ENCODE measurements around the gene ZNF385B. TPM values are rescaled to one million over a fixed set of nuclear protein-coding genes. Genes with fewer than 3 reads are reported as not detected.

Gene ZNF385B
- total RNA-seq, 4 donors from 2014 or later = 0.89 to 3.6 (median 1.8) TPM

GRCh38 chr2:179854891-179855290, 6.5 kb downstream of the ZNF385B start:
- H3K36me3 ChIP-seq = no peaks in the 10 kb centered on the region
- no peak for TF ChIP-seq POLR2AphosphoS5 (IDR thresholded peaks at IDR 0.05)
- TF ChIP-seq EP300 (IDR thresholded peaks at IDR 0.05) = no peak
- TF ChIP-seq POLR2A (IDR thresholded peaks at IDR 0.05) = no peak
- TF ChIP-seq CTCF (IDR thresholded peaks at IDR 0.05) = no peak
- DNase-seq (ENCODE audit: low spot score in 2 of 2) = no peak
- H3K4me1 ChIP-seq = no peaks in the 10 kb centered on the region
- H3K9me3 ChIP-seq = no peaks in the 10 kb centered on the region
- no peak overlapping the region for H3K4me3 ChIP-seq
- WGBS = 74% methylated on average over 3 of the region's 3 CpGs
- H3K27ac ChIP-seq = no peak overlapping the region
- no peaks in the 10 kb centered on the region for H3K27me3 ChIP-seq

GRCh38 chr2:179853108-179853507, 8.3 kb downstream of the ZNF385B start:
- H3K9me3 ChIP-seq = no peaks in the 10 kb centered on the region
- H3K4me1 ChIP-seq = no peaks in the 10 kb centered on the region
- no peaks in the 10 kb centered on the region for H3K27me3 ChIP-seq
- no peak overlapping the region for H3K4me3 ChIP-seq
- H3K36me3 ChIP-seq = no peaks in the 10 kb centered on the region
- TF ChIP-seq EP300 (IDR thresholded peaks at IDR 0.05) = no peak
- no peak for TF ChIP-seq POLR2AphosphoS5 (IDR thresholded peaks at IDR 0.05)
- no peak for TF ChIP-seq POLR2A (IDR thresholded peaks at IDR 0.05)
- no peak for TF ChIP-seq CTCF (IDR thresholded peaks at IDR 0.05)
- no peak overlapping the region for H3K27ac ChIP-seq
- DNase-seq (ENCODE audit: low spot score in 2 of 2) = no peak

GRCh38 chr2:179850188-179850587, 11.2 kb downstream of the ZNF385B start:
- TF ChIP-seq POLR2A (IDR thresholded peaks at IDR 0.05) (no peak), CTCF (IDR thresholded peaks at IDR 0.05) (no peak), POLR2AphosphoS5 (IDR thresholded peaks at IDR 0.05) (no peak), EP300 (IDR thresholded peaks at IDR 0.05) (no peak)
- Histone ChIP-seq H3K27ac (no peak overlapping the region), H3K4me1 (no peaks in the 10 kb centered on the region), H3K27me3 (no peaks in the 10 kb centered on the region), H3K36me3 (no peaks in the 10 kb centered on the region), H3K9me3 (no peaks in the 10 kb centered on the region), H3K4me3 (no peak overlapping the region)
- no peak for DNase-seq (ENCODE audit: low spot score in 2 of 2)
- 77% methylated on average over 1 of the region's 1 CpG for WGBS

GRCh38 chr2:179849719-179850118, 11.7 kb downstream of the ZNF385B start:
- H3K9me3 ChIP-seq = no peaks in the 10 kb centered on the region
- H3K4me1 ChIP-seq = no peaks in the 10 kb centered on the region
- H3K27me3 ChIP-seq = no peaks in the 10 kb centered on the region
- no peaks in the 10 kb centered on the region for H3K36me3 ChIP-seq
- no peak for TF ChIP-seq POLR2A (IDR thresholded peaks at IDR 0.05)
- TF ChIP-seq POLR2AphosphoS5 (IDR thresholded peaks at IDR 0.05) = no peak
- no peak for TF ChIP-seq EP300 (IDR thresholded peaks at IDR 0.05)
- no peak for TF ChIP-seq CTCF (IDR thresholded peaks at IDR 0.05)
- no peak overlapping the region for H3K27ac ChIP-seq
- no peak for DNase-seq (ENCODE audit: low spot score in 2 of 2)
- no peak overlapping the region for H3K4me3 ChIP-seq

GRCh38 chr2:179843541-179843940, 17.9 kb downstream of the ZNF385B start:
- Histone ChIP-seq H3K36me3 (no peaks in the 10 kb centered on the region), H3K27me3 (no peaks in the 10 kb centered on the region), H3K27ac (no peak overlapping the region), H3K4me3 (no peak overlapping the region), H3K9me3 (no peaks in the 10 kb centered on the region), H3K4me1 (no peaks in the 10 kb centered on the region)
- no peak for TF ChIP-seq CTCF (IDR thresholded peaks at IDR 0.05)
- TF ChIP-seq POLR2A (IDR thresholded peaks at IDR 0.05) = no peak
- TF ChIP-seq POLR2AphosphoS5 (IDR thresholded peaks at IDR 0.05) = no peak
- no peak for TF ChIP-seq EP300 (IDR thresholded peaks at IDR 0.05)
- no peak for DNase-seq (ENCODE audit: low spot score in 2 of 2)
